ENCODE results near the gene SMYD3.

- TF ChIP-seq CTCF (IDR thresholded peaks at IDR 0.05; ENCODE audit: insufficient read depth, low read depth, low read length) (no peak), EZH2 (IDR thresholded peaks at IDR 0.05; ENCODE audit: insufficient read depth, low read length) (no peak)
Observed at GRCh38 chr1:245721488-245721887, 785.6 kb downstream of the SMYD3 start.

Data from astrocyte (in vitro differentiated cells and primary cell).